GM18868 (cell line): ENCODE data around the gene CDC42SE2.
"Not testable (repeated sequence)": the region's sequence is repeated elsewhere in the genome, so short reads cannot be mapped to it uniquely, and the experiment has no call there.

ENCODE experiments used
- ATAC-seq: cut with Tn5 transposase; IDR thresholded peaks from one replicate; pipeline ENCODE4 v1.9.1; 2021; ENCODE audit warnings: mild to moderate bottlenecking, moderate library complexity; ENCODE audit not compliant: unreplicated experiment

Gene CDC42SE2

GRCh38 chr5:131363811-131364506, 100.1 kb downstream of the CDC42SE2 start:
- no peak for ATAC-seq

- ATAC-seq = no peak
Observed at GRCh38 chr5:131364507-131365050, 100.7 kb downstream of the CDC42SE2 start.

GRCh38 chr5:131366428-131366827, 102.6 kb downstream of the CDC42SE2 start:
- ATAC-seq = no peak

- ATAC-seq = no peak
Observed at GRCh38 chr5:131367219-131367860, 103.5 kb downstream of the CDC42SE2 start.

- ATAC-seq = no peak
Observed at GRCh38 chr5:131368866-131369265, 105.0 kb downstream of the CDC42SE2 start.

- ATAC-seq = no peak
Observed at GRCh38 chr5:131369558-131369957, 105.7 kb downstream of the CDC42SE2 start.

- no peak for ATAC-seq
Observed at GRCh38 chr5:131371835-131372234, 108.0 kb downstream of the CDC42SE2 start.

- ATAC-seq = no peak
Observed at GRCh38 chr5:131373265-131373664, 109.4 kb downstream of the CDC42SE2 start.

- ATAC-seq = peak; percentile 41
Observed at GRCh38 chr5:131375351-131375750, 111.5 kb downstream of the CDC42SE2 start.

- ATAC-seq = no peak
Observed at GRCh38 chr5:131377346-131377745, 113.5 kb downstream of the CDC42SE2 start.

- ATAC-seq = no peak
Observed at GRCh38 chr5:131377785-131378325, 114.0 kb downstream of the CDC42SE2 start.

GRCh38 chr5:131378721-131379541, 115.1 kb downstream of the CDC42SE2 start:
- ATAC-seq = no peak

- ATAC-seq = peak; percentile 38
Observed at GRCh38 chr5:131379723-131380122, 115.9 kb downstream of the CDC42SE2 start.

GRCh38 chr5:131380238-131380637, 116.4 kb downstream of the CDC42SE2 start:
- not testable (repeated sequence) for ATAC-seq

GRCh38 chr5:131381021-131381420, 117.2 kb downstream of the CDC42SE2 start:
- no peak for ATAC-seq

GRCh38 chr5:131381777-131382176, 117.9 kb downstream of the CDC42SE2 start:
- peak; percentile 50 for ATAC-seq

- peak; percentile 68 for ATAC-seq
Observed at GRCh38 chr5:131382407-131383395, 118.8 kb downstream of the CDC42SE2 start.

- no peak for ATAC-seq
Observed at GRCh38 chr5:131384173-131384572, 120.3 kb downstream of the CDC42SE2 start.

GRCh38 chr5:131384616-131385214, 120.9 kb downstream of the CDC42SE2 start:
- no peak for ATAC-seq
